ENCODE results near the gene TBC1D22A. TPM values are rescaled to one million over a fixed set of nuclear protein-coding genes. Genes with fewer than 3 reads are reported as not detected.

Gene TBC1D22A
- total and polyA plus RNA-seq, 9 of the 15 experiments (the other 6 are each of a cell fraction or from before 2014, with no cell fraction given), result 0.20 to 11.5 (median 5.2) TPM

- TF ChIP-seq DLX4 (CRISPR knock-in tag; IDR thresholded peaks at IDR 0.05) (no peak), POLR3A (IDR thresholded peaks at IDR 0.05; ENCODE audit: borderline replicate concordance, extremely low read depth, insufficient read depth, insufficient read length) (no peak), ZNF318 (IDR thresholded peaks at IDR 0.05; ENCODE audit: borderline replicate concordance in 1 of 2, low read depth in 1 of 2) (no peak), CEBPB (tag; IDR thresholded peaks at IDR 0.05) (no peak), DIDO1 (tag; IDR thresholded peaks at IDR 0.05; ENCODE audit: low read depth) (no peak), ZNF444 (CRISPR knock-in tag; IDR thresholded peaks at IDR 0.05) (no peak), SMARCA5 (IDR thresholded peaks at IDR 0.05) (no peak), SRF (CRISPR knock-in tag; IDR thresholded peaks at IDR 0.05) (no peak), NFXL1 (CRISPR knock-in tag; IDR thresholded peaks at IDR 0.05) (no peak)
Observed at GRCh38 chr22:47206164-47206563, 443.7 kb downstream of the TBC1D22A start (continued).

Measured in K562 (cell line).